Dermis blood vessel endothelial cell (primary cell): ENCODE results near the gene SLC27A6. TPM values are rescaled to one million over a fixed set of nuclear protein-coding genes. Genes with fewer than 3 reads are reported as not detected.
"Not testable (repeated sequence)": the region's sequence is repeated elsewhere in the genome, so short reads cannot be mapped to it uniquely, and the experiment has no call there.

Source experiments
- DNase-seq: peaks from one replicate; pipeline ENCODE4 v3.0.0; 2010
- total RNA-seq: library from RNA; depleted of rRNA; stranded (reverse); fragments of >200 nt; gene quantifications from 2 replicates; pipeline ENCODE4 v1.2.3, GENCODE V29; 2014

Gene SLC27A6
- total RNA-seq, 1 donor from 2014 or later = not detected

- no peak for DNase-seq
Observed at GRCh38 chr5:129001841-129002526, 36.7 kb downstream of the SLC27A6 start.

GRCh38 chr5:129002527-129002842 is 37.2 kb downstream of the SLC27A6 start:
- no peak for DNase-seq

DNA sequence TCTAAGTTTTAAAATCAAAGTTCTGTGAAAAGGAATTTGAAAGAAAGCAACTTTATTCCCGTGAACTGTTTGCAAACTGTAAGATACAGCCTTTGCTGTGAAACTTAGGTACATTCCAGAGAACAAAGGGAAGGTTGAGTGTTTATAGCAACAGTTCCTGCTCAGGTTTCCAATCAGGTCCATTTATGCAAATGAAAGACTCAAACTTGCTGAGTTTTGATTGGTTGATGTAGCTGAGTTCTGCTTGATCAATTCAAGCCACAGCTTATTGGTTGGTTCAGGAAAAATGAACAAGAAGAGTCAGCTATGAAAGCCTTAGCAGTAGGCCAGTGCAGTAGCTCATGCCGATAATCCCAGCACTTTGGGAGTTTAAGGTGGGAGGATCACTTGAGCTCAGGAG is 37.9 kb downstream of the SLC27A6 start:
- no peak for DNase-seq

DNA sequence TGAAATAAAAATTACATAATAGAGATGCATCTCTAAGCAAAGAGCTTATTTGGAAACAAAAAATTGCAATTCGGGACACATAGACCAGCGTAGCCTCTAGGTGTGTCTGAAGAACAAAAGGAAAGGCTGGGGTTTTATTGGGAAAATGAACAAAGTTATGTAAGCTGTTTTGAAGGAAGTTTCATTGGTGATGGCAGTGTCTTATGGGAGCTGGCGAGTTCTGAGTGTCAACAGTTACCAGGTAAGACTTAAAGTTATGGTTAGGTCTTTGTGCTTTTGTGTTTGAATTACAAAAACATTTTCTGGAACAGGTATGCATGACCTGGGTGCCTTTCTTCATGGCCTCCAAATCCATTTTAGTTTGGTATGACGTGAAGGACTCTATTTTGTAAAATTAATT is 48.9 kb downstream of the SLC27A6 start:
- no peak for DNase-seq

GRCh38 chr5:129018837-129019236 is 53.5 kb downstream of the SLC27A6 start:
- no peak for DNase-seq

- no peak for DNase-seq
Observed at GRCh38 chr5:129019401-129019908, 54.2 kb downstream of the SLC27A6 start.

DNA sequence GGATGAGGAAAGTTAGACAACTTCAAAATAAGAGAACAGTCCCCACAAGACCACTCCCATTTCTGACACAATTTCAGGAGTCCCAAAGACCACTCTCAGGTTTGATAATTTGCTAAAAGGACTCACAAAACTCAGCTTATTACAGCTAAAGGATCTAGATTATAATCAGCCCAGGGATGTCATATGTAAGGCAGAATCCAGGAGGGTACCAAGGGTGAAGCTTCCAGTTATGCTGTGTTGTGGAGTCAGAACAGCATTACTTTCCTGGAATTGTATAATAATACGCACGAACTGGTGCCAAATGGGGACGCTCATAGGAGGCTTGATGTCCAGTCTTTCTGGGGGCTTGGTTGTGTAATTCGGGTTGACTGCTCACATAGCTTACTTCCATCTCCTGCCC is 55.4 kb downstream of the SLC27A6 start:
- no peak for DNase-seq

- no peak for DNase-seq
Observed at GRCh38 chr5:129021744-129022143, 56.5 kb downstream of the SLC27A6 start.

GRCh38 chr5:129022599-129022998 is 57.3 kb downstream of the SLC27A6 start:
- no peak for DNase-seq

DNA sequence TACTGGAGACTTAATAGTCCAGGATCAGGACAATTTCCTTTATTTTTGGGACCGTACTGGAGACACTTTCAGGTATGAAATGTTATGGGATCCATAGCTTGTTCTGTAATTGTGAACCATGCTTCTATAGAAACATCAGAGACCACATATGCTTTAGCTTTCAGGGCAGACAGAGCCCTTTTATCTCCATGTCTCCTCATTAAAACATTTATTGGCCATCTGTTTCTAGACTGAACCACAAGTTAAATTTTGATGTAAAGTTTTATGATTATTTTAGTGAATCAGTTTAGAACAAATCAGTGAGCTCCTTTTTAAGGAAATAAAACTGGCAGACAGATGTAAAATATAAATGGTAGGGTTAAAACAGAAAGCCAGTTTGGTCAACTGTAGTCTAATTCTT is 62.0 kb downstream of the SLC27A6 start:
- DNase-seq = no peak

- DNase-seq = no peak
Observed at GRCh38 chr5:129031886-129032683, 66.8 kb downstream of the SLC27A6 start.

- DNase-seq = not testable (repeated sequence)
Observed at GRCh38 chr5:129036257-129036656, 71.0 kb downstream of the SLC27A6 start.

DNA sequence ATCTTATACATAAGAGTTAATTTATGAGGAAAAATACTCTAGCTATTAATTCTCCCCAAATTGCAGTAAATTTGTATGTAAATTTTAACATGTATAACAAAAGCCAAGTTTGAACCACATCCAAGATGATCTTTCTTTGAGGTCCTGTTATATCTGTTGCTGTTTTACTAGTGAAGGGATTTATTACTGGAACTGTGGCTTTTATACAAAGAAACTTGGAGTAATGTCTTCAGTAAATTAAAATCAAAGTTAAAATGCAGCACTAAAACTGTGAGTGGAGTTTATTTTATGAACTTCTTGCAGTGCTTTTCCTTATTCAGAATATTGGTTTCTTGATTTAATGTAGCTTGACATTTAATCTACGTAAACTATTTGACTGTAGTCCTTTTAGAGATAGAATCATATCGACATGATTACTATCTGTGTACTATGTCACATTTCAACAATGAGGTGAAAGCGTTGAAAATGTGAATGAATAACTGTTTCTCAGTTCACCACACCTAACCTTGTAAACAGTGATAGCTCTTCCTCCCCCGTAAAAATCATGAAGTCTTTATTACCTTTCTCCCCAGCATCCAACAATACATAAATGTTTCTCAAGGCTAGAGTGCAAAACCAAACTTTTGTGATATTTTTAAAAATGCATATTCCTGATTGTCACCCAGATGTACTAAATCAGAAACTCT is 76.1 kb downstream of the SLC27A6 start:
- DNase-seq = no peak

DNA sequence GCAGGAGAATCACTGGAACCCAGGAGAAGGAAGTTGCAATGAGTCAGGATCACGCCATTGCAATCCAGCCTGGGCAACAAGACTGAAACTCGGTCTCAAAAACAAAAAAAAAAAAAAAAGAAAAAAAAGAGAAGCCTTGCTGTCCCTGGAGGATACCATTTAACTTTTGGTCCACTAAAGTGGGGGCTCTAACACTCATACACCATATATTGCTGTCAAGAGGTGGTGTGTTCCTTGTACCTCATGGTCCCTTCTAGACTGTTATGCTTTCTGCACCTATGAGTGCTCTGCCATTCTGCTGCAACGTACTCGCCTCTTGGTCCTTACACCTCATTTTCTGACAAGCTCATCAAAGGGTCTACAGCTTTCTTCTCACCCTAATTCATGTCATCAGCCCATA is 77.0 kb downstream of the SLC27A6 start:
- no peak for DNase-seq

DNA sequence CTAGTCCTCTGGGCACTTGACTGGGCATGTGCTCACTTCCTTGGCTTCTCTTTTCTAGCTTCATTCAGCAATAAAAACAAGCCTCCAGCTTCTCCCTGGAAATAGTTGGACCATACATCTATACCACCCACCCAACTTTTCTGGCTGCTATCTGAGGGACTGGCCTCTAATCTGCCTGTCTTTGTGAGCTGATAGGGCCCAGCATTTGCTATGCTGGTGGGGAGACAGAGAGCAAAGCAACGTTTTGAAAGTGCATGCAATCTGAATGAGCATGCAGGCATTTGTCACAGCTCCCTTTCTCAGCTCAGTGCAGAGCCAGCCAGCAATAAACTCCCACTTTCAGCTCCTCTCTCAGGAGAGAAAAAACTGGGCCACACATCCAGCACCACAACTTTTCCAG is 78.6 kb downstream of the SLC27A6 start:
- no peak for DNase-seq

DNA sequence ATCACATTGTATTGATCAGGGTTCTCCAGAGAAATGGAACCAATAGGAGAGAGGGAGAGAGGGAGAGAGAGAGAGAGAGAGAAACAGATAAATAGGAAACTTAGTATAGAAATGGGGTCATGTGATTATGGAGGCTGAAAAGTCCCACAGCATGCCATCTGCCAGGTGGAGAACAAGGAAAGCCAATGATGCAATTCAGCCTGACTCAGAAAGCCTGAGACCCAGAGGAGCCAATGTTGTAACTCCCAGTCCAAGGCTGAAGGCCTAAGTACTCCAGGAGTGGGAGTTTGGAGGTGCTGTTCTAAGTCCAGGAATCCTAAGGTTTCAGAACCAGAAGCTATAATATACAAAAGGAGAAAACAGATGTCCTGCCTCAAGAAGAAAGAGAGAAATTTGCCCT is 80.9 kb downstream of the SLC27A6 start:
- DNase-seq = no peak

- no peak for DNase-seq
Observed at GRCh38 chr5:129048509-129048908, 83.2 kb downstream of the SLC27A6 start.

- DNase-seq = no peak
Observed at GRCh38 chr5:129049126-129049799, 84.0 kb downstream of the SLC27A6 start.

GRCh38 chr5:129051283-129051682 is 86.0 kb downstream of the SLC27A6 start:
- no peak for DNase-seq

GRCh38 chr5:129053438-129053837 is 88.2 kb downstream of the SLC27A6 start:
- no peak for DNase-seq

GRCh38 chr5:129057329-129057728 is 92.0 kb downstream of the SLC27A6 start:
- no peak for DNase-seq

- no peak for DNase-seq
Observed at GRCh38 chr5:129061849-129062248, 96.6 kb downstream of the SLC27A6 start.

GRCh38 chr5:129063483-129064113 is 98.3 kb downstream of the SLC27A6 start:
- DNase-seq = peak; percentile 37
